HG03520 (cell line): ENCODE results near the gene FCER1G.
A peak's percentile ranks its signal among the peaks of the same experiment; 100 is the strongest.
"Not testable (repeated sequence)": the region's sequence is repeated elsewhere in the genome, so short reads cannot be mapped to it uniquely, and the experiment has no call there.

Experiments used
- ATAC-seq: cut with Tn5 transposase; IDR thresholded peaks from one replicate; pipeline ENCODE4 v1.9.1; 2021; ENCODE audit warnings: mild to moderate bottlenecking, moderate library complexity; ENCODE audit not compliant: unreplicated experiment

FCER1G gene

DNA sequence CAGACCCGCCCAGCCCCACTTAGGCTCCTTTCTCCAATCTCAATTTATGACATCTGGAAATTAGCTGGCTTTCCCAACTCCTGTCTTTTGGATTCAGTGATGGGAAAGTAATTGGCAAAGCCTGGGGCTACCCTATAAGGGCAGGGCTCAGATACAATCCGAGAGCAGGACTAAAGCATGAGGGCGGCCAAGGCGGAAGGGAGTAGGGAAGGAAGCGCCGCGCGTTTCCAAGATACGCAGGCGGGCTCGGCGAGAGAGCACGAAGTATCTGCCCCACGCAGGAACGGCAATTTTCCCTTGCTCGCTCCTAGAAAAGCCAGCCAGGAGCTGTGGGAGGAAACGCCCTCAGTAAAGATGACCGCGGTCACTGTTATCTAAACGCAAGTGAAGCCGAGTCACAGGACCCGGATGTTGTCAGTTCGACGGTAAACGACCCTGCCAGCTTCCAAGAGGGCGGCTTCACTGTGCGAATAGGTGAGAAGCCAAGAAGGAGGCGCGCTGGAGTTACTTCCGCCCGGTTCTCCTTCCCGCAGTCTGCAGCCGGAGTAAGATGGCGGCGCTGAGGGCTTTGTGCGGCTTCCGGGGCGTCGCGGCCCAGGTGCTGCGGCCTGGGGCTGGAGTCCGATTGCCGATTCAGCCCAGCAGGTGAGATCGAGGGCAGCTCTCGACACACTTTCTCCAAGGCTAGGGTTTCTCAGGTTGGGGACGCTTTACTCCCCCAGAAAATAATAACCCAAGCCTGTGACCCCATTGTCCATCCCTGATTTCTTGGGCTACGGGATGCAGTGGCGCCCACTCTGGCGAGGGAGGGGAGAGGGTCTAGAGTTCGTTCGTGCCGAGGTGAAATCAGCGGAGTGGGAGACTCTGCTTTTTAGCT lies 13.0 kb upstream of the FCER1G start, which contains the start of gene NDUFS2:
Gene NDUFS2 (plus strand): TSS at position 532 of the 877 bp plus-strand sequence. CDS start 19 bp downstream, at position 551.
- ATAC-seq = peak; percentile 97

DNA sequence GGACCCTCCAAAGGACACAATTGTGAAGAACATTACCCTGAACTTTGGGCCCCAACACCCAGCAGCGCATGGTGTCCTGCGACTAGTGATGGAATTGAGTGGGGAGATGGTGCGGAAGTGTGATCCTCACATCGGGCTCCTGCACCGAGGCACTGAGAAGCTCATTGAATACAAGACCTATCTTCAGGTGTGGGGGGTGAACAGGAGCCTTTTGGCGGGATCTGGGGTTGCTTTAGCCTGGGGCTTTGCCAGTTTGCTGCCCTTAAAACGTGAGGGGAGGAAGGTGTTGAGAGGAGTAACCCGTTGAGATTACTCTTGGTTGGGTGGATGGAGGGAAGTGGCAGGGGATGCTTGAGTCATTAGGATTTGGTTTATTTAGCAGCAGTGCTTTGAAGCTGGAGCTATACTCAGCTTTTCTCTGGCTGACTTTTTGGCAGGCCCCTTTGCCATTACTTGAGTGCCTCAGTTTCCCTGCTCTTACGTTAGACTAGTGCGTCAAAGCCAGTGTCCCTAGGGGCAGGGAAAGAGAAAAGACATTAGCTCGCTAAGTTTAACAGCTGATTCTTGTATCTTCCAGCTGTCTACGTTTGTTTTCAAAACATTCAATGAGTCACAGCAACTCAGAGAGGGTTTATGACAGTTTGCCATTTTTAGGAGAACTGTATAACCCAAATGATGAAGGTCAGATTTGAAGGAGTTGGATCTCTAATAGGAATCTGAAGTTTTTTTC lies 8.5 kb upstream of the FCER1G start:
- no peak for ATAC-seq

DNA sequence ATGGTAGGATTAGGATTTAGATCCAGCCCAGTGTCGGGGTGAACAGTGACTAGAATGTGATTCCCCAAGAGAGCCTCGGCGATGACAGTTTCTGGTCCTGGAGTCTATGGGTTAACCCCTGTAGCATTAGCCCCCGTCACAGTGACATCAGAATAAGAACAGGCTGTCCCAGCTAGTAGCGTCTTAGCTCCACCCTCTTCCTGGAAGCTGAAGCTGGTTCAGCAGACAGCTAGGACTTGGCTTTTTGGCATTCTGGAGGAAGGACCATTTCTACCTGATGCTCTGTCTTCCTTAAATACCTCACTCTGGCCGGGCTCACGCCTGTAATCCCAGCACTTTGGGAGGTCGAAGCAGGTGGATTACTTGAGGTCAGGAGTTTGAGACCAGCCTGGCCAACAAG lies 7.9 kb upstream of the FCER1G start:
- ATAC-seq = no peak

DNA sequence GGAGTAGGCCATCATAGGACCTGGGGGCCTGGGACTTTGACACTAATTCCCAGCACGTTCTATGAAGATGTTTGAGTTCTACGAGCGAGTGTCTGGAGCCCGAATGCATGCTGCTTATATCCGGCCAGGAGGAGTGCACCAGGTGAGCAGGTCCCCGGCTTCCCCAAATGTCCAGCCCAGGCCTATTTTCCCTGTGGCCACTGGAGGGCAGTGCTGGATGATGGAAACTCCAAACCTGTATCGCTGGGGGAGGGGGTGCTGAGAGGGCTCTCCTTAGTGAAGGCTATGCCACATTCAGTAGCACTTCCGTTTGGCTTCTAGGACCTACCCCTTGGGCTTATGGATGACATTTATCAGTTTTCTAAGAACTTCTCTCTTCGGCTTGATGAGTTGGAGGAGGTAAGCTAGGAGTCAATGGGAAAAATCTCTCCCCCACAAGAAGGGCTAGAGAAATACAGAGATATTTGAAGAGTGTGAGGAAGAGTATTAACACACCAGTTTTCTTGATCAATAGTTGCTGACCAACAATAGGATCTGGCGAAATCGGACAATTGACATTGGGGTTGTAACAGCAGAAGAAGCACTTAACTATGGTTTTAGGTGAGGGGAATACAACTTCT lies 5.2 kb upstream of the FCER1G start:
- peak; percentile 53 for ATAC-seq

- ATAC-seq = no peak
These were observed 726 bp upstream of the FCER1G start for GRCh38 chr1:161214369-161214768.

GRCh38 chr1:161216945-161217712 lies 2.0 kb downstream of the FCER1G start:
- ATAC-seq = peak; percentile 75

DNA sequence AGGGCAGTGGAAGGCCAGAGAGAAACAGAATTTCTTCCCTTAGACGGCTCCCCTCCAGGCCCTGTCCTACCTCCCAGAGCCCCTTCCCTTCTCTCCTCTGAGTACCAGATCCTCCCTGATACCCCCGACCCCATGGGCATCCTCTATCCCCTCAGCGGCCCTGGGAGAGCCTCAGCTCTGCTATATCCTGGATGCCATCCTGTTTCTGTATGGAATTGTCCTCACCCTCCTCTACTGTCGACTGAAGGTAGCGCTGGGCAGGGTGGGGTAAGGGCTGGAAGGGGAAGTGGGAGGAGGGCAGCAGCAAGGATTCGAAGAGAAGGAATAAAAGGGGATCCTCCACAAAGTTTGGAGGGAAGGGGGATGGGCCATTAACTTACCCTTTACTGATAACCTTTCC lies 2.7 kb downstream of the FCER1G start:
- ATAC-seq = no peak

GRCh38 chr1:161218301-161219077 lies 3.4 kb downstream of the FCER1G start:
- ATAC-seq = no peak

DNA sequence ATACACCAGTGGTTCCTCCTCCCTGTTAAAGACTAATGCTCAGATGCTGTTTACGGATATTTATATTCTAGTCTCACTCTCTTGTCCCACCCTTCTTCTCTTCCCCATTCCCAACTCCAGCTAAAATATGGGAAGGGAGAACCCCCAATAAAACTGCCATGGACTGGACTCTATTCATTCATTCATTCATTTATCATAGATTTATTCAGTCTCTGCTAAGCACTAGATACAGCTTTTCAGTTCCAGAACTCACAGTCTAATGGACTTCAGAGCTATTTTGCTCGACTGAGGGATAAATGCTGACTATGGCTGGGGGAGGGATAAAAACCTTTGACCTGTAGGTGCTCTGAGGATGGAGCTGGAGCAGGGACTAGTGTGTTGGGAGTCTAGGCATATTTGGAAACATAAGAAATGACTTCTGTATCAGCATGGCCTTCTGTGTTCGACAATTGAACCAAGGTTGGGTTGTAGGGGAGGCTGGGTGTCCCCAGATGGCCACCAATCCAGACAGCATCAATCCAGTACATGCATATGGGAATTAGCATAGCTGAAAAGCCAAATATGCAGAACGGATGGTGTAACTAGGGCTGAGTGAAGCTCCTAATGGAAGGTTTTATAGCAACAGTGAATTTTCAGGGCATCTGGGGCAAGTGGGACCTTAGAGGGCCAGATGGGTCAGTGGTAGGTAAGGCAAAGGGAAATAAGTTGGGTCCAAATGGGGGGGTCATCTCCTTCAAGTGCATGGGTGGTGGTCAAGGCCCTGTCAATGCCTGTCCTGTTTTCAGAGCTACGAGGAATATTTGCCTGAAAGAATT lies 4.2 kb downstream of the FCER1G start:
- ATAC-seq = no peak

- ATAC-seq = no peak
These were observed 4.9 kb downstream of the FCER1G start for GRCh38 chr1:161220002-161220401.

- ATAC-seq = no peak
These were observed 7.3 kb downstream of the FCER1G start for GRCh38 chr1:161222175-161223019.

GRCh38 chr1:161223805-161224694 lies 9.0 kb downstream of the FCER1G start:
- no peak for ATAC-seq

DNA sequence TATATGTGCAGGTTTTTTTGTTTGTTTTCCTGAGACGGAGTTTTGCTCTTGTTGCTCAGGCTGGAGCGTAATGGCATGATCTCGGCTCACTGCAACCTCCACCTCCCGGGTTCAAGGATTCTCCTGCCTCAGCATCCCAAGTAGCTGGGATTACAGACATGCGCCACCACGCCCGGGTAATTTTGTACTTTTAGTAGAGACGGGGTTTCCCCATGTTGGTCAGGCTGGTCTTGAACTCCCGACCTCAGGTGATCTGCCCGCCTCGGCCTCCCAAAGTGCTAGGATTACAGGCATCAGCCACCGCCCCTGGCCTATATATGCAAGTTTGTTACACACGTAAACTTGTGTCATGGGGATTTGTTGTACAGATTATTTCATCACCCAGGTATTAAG lies 9.6 kb downstream of the FCER1G start:
- ATAC-seq = not testable (repeated sequence)

DNA sequence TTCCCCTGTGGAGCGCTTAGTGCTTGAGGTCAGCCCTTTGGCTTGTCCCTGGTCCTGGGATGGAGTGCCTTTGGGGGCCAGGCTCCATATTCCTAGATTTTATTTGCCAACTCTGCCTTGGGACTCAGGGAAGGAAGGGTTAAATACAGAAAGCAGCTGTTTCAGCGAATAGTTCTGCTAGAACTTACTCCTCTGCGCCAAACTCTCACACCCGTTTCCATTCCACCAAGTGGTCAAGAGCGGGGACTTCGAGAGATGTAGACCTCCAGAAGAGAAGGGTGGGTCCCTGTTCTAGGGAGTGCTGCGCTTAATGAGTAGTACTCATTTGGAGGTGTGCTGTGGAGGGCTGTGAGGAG lies 10.1 kb downstream of the FCER1G start:
- peak; percentile 1 for ATAC-seq

DNA sequence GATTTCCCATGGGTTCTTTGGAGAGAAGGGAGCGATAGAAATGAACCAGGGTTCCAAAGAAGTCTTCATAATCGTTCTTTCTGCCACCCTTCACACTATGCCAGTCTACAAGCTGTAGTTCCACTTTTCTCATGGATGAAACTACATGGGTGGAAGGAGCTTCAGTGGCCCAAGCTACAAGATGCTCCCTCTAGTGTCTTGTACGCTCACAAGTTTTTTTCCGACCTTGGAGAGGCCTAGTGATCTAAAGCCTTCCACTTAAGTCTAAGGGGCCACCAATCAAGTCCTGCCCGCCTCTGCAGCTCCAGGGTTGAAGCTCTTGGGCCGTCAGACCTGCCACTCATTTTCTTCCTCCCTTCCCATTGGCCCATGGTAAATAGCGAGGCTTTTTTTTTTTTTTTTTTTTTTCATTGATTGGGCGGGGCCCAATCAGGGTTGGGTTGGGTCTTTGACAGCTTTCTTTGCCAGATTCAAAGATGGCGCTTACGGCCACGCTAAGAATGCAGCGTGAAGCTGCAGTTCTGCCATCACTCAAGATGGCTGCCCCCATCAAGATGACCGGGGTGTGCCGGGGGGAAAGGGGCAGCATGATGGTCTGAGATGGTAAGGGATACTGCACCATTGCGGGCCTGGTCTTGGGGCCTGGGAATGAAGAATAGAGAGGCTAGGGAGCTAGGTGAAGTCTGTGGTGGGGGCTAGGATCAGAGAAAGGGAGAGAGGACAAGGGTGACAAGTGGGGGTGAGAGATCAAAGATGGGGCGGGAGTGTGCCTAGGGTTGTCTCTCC lies 10.6 kb downstream of the FCER1G start, which contains the start of gene TOMM40L:
Gene TOMM40L (plus strand): TSS at position 527 of the 786 bp plus-strand sequence. CDS start 430 bp downstream, outside the sequence.
- peak; percentile 93 for ATAC-seq

DNA sequence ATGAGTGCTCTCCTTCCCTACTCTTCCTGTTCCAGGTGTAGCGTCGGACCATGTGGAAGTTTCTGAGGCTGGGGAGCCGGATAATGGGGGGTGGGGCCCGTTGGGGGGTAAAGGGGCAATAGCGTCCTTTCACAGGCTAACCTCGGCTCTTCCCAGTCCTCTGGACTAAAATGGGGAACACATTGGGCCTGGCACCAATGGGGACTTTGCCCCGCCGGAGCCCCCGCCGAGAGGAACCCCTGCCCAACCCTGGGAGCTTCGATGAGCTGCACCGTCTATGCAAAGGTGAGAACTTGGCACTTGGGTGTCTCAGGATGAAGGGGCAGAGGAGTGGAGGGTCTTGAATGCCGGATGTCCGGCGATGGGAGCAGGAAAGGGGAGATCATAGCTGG lies 11.2 kb downstream of the FCER1G start:
- ATAC-seq = no peak
